ENCODE measurements around the gene LDLRAD3. TPM values are rescaled to one million over a fixed set of nuclear protein-coding genes. Genes with fewer than 3 reads are reported as not detected.

The LDLRAD3 gene
- total RNA-seq, 1 donor from 2014 or later: 10.2 TPM

GRCh38 chr11:36141196-36141953 is 197.5 kb downstream of the LDLRAD3 start:
- H3K4me3 ChIP-seq (ENCODE audit: low read depth, low read length): no peak overlapping the region

GRCh38 chr11:36141956-36142355 is 198.1 kb downstream of the LDLRAD3 start:
- DNase-seq (ENCODE audit: low read depth): no peak
- no peak for TF ChIP-seq CTCF (IDR thresholded peaks at IDR 0.05; ENCODE audit: insufficient read depth, low read length, poor library complexity, severe bottlenecking)
- no peak overlapping the region for H3K4me3 ChIP-seq (ENCODE audit: low read depth, low read length)

More at GRCh38 chr11:36141196-36141953, 197.5 kb downstream of the LDLRAD3 start:
- no peak for TF ChIP-seq CTCF (IDR thresholded peaks at IDR 0.05; ENCODE audit: insufficient read depth, low read length, poor library complexity, severe bottlenecking)
- DNase-seq (ENCODE audit: low read depth): no peak
- no peaks in the 10 kb centered on the region for H3K36me3 ChIP-seq (ENCODE audit: control insufficient read depth, insufficient read depth, low read length)
- H3K27me3 ChIP-seq (ENCODE audit: control insufficient read depth, insufficient read depth, low read length): no peaks in the 10 kb centered on the region

GRCh38 chr11:36142439-36142838 is 198.6 kb downstream of the LDLRAD3 start:
- TF ChIP-seq CTCF (IDR thresholded peaks at IDR 0.05; ENCODE audit: insufficient read depth, low read length, poor library complexity, severe bottlenecking): no peak
- Histone ChIP-seq H3K4me3 (ENCODE audit: low read depth, low read length) (no peak overlapping the region), H3K36me3 (ENCODE audit: control insufficient read depth, insufficient read depth, low read length) (no peaks in the 10 kb centered on the region), H3K27me3 (ENCODE audit: control insufficient read depth, insufficient read depth, low read length) (no peaks in the 10 kb centered on the region)
- DNase-seq (ENCODE audit: low read depth): no peak

More at GRCh38 chr11:36141956-36142355, 198.1 kb downstream of the LDLRAD3 start:
- Histone ChIP-seq H3K27me3 (ENCODE audit: control insufficient read depth, insufficient read depth, low read length) (no peaks in the 10 kb centered on the region), H3K36me3 (ENCODE audit: control insufficient read depth, insufficient read depth, low read length) (no peaks in the 10 kb centered on the region)

GRCh38 chr11:36142879-36143278 is 199.0 kb downstream of the LDLRAD3 start:
- TF ChIP-seq CTCF (IDR thresholded peaks at IDR 0.05; ENCODE audit: insufficient read depth, low read length, poor library complexity, severe bottlenecking): no peak
- no peaks in the 10 kb centered on the region for H3K27me3 ChIP-seq (ENCODE audit: control insufficient read depth, insufficient read depth, low read length)
- DNase-seq (ENCODE audit: low read depth): no peak
- no peak overlapping the region for H3K4me3 ChIP-seq (ENCODE audit: low read depth, low read length)
- no peaks in the 10 kb centered on the region for H3K36me3 ChIP-seq (ENCODE audit: control insufficient read depth, insufficient read depth, low read length)

GRCh38 chr11:36146437-36146836 is 202.6 kb downstream of the LDLRAD3 start:
- Histone ChIP-seq H3K27me3 (ENCODE audit: control insufficient read depth, insufficient read depth, low read length) (no peaks in the 10 kb centered on the region), H3K4me3 (ENCODE audit: low read depth, low read length) (no peak overlapping the region), H3K36me3 (ENCODE audit: control insufficient read depth, insufficient read depth, low read length) (no peaks in the 10 kb centered on the region)
- TF ChIP-seq CTCF (IDR thresholded peaks at IDR 0.05; ENCODE audit: insufficient read depth, low read length, poor library complexity, severe bottlenecking): no peak
- no peak for DNase-seq (ENCODE audit: low read depth)

GRCh38 chr11:36147491-36147890 is 203.6 kb downstream of the LDLRAD3 start:
- no peak overlapping the region for H3K4me3 ChIP-seq (ENCODE audit: low read depth, low read length)
- no peak for TF ChIP-seq CTCF (IDR thresholded peaks at IDR 0.05; ENCODE audit: insufficient read depth, low read length, poor library complexity, severe bottlenecking)
- H3K27me3 ChIP-seq (ENCODE audit: control insufficient read depth, insufficient read depth, low read length): no peaks in the 10 kb centered on the region
- no peak for DNase-seq (ENCODE audit: low read depth)
- no peaks in the 10 kb centered on the region for H3K36me3 ChIP-seq (ENCODE audit: control insufficient read depth, insufficient read depth, low read length)

Data from kidney epithelial cell (primary cell).